ENCODE results near the gene LGALS12.

Gene LGALS12

DNA sequence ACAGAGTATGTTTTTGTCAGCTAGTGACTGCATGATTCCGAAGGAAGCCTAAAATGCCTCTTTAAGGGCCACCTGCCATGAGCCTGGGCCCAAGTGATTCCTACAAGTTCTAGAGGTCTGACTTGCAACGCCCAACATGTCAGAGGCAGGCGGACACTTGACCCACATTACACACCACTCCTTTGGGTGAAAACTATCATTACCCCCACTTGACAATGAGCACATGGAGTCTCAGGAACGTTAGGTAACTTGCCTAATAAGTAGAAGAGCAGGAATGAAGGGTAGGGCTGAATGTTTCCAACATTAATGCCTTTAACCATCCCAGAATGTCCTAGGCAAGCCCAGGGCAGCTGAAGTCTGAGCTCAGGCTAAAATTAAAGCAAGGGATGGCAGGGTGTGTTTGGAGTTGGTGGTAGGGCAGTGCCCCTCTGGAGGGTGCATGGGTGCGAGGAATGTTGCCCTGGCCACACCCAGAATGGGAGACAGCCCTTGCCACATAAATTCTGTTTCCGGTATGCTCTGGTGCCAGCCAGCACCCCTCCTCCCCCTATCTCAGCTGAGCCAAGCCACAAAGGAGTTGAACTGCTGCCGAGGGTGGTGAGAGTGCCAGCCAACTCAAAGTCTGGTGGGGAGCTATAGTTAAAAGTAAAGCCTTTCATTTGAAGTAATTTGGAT is 54.8 kb downstream of the LGALS12 start:
- DNase-seq (ENCODE audit: low spot score) = no peak

DNA sequence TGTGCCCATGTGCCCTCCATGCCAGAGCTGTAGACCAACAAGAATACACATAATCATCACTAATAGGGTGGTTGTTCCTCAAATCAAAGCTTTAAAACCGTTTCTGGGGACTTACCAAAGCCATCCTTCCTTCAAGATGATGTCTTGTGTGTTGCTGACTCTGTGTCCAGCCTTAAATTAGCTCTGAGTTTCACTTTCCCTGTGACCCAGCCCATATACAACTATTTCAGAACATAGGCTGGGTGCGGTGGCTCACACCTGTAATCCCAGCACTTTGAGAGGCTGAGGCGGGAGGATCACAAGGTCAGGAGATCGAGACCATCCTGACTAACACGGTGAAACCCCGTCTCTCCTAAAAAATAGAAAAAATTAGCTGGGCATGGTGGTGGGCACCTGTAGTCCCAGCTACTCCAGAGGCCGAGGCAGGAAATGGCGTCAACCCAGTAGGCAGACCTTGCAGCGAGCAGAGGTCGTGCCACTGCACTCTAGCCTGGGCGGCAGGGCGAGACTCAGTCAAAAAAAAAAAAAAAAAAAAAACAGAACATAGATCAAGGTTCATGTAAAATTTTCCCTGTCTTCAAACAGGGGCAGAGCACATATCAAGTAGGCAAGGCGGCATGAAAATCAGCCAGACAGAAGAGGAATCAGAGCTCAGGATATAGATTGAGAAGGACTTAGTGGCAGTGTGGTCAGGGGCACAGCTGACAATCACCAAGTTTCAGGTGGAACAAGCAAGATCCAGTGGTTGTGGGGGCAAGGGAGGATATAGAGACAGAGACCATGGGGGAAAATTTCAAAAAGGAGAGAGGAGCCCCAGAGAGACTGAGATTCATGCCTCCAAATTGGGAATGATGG is 57.5 kb downstream of the LGALS12 start, which contains the start of gene PLAAT2:
Gene PLAAT2, minus strand, starts transcription at position 179 of the 855 bp plus-strand sequence. Its CDS starts 55 bp downstream, at position 124.
- DNase-seq (ENCODE audit: low spot score) = no peak

DNA sequence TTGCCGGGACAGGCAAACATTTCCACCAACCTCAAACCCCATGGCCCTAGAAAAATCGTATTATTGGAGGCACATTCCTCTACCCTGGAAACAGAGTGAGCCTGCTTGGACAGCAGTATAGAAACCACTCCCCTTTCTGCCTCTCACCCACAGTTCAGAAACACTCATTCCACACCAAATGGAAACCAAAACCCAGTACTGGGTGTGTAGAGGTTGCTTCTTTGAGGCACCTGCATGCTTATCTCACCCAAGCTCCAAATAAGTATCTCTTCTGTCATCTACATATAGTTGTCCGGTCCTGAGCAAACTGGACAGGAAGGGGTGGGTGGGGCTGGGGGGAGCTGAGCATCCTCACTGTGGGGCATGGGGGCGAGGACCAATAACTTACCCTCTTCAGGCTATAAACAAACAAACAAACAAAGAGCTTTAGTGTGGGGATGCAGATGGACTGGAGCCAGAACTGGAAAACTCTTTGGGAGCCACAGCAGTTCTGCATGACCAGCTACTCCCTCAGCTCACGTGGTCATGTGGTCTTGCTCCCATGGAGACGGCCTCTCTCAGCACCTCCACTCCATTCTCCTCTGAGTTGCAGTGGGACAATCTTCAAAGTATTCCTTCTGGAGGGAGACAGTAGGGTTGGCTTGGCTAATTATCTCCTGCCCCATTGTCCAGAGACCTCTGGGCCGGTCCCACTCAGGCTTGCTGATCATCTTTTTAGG is 58.3 kb downstream of the LGALS12 start:
- DNase-seq (ENCODE audit: low spot score) = no peak

DNA sequence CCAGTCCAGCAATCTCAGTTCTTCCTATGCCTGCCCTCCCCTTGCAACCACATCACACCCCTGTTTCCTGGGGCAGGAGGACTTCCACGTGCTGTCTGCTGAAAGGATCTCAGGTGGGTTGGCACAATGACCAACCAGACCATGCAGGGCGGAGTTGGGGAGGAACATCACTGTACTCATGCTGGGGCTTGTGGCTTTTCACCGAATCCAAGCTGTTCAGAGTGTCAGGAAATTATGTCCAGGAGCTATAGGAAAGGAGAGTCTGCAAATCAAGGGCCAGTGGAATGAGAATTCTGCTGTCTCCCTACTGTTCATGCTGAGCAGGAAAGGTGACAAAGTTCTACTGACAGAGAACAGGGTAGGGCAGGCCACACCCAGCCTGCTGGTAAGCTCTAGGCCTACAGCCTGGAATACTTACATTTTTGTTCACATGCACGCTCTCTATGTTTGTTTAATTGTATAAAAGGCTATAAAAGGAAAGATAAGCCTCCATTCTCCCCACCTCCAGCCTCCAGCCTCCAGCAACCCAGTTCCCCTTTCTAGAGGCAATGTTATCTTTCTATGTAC is 59.0 kb downstream of the LGALS12 start:
- DNase-seq (ENCODE audit: low spot score) = no peak
